HG03558 (cell line): ENCODE measurements around the gene PACSIN1.

Source experiments
- ATAC-seq: cut with Tn5 transposase; IDR thresholded peaks from one replicate; pipeline ENCODE4 v1.9.1; 2021; ENCODE audit warnings: moderate number of reproducible peaks; ENCODE audit not compliant: unreplicated experiment; ENCODE audit errors: extremely low read depth

Gene PACSIN1

GRCh38 chr6:34511915-34512737 is 46.2 kb downstream of the PACSIN1 start:
- no peak for ATAC-seq

- no peak for ATAC-seq
Measured at GRCh38 chr6:34512738-34513115, 46.9 kb downstream of the PACSIN1 start.

GRCh38 chr6:34513646-34514045 is 47.8 kb downstream of the PACSIN1 start:
- no peak for ATAC-seq

- ATAC-seq: no peak
Measured at GRCh38 chr6:34514112-34514511, 48.2 kb downstream of the PACSIN1 start.

GRCh38 chr6:34514593-34515472 is 49.0 kb downstream of the PACSIN1 start:
- no peak for ATAC-seq

- no peak for ATAC-seq
Measured at GRCh38 chr6:34515473-34516387, 49.9 kb downstream of the PACSIN1 start.

- no peak for ATAC-seq
Measured at GRCh38 chr6:34516391-34517324, 50.8 kb downstream of the PACSIN1 start.

- ATAC-seq: no peak
Measured at GRCh38 chr6:34517461-34517881, 51.6 kb downstream of the PACSIN1 start.

GRCh38 chr6:34517966-34518365 is 52.1 kb downstream of the PACSIN1 start:
- no peak for ATAC-seq

- ATAC-seq: no peak
Measured at GRCh38 chr6:34518669-34519365, 52.9 kb downstream of the PACSIN1 start.

- no peak for ATAC-seq
Measured at GRCh38 chr6:34519971-34520644, 54.2 kb downstream of the PACSIN1 start.

- ATAC-seq: no peak
Measured at GRCh38 chr6:34520645-34521462, 55.0 kb downstream of the PACSIN1 start.

- no peak for ATAC-seq
Measured at GRCh38 chr6:34521463-34522285, 55.8 kb downstream of the PACSIN1 start.

GRCh38 chr6:34522761-34523160 is 56.9 kb downstream of the PACSIN1 start:
- no peak for ATAC-seq

GRCh38 chr6:34523441-34524206 is 57.7 kb downstream of the PACSIN1 start:
- ATAC-seq: no peak

GRCh38 chr6:34524499-34524898 is 58.6 kb downstream of the PACSIN1 start:
- no peak for ATAC-seq
